GM10847 (cell line): ENCODE results near the gene GGCX.

Experiments
- POLR2A ChIP-seq: IDR thresholded peaks from 2 replicates; pipeline ENCODE4 v1.6.1; 2011; ENCODE audit not compliant: insufficient read length; ENCODE audit errors: extremely low read depth

Gene GGCX

GRCh38 chr2:85523062-85523902 is 38.0 kb downstream of the GGCX start:
- no peak for TF ChIP-seq POLR2A

- TF ChIP-seq POLR2A: no peak
Observed at GRCh38 chr2:85522090-85522647, 39.1 kb downstream of the GGCX start.

GRCh38 chr2:85516653-85517389 is 44.5 kb downstream of the GGCX start:
- TF ChIP-seq POLR2A: no peak

- TF ChIP-seq POLR2A: no peak
Observed at GRCh38 chr2:85514323-85514722, 47.0 kb downstream of the GGCX start.

GRCh38 chr2:85511008-85511811 is 50.1 kb downstream of the GGCX start:
- no peak for TF ChIP-seq POLR2A

GRCh38 chr2:85506768-85507181 is 54.5 kb downstream of the GGCX start:
- no peak for TF ChIP-seq POLR2A

GRCh38 chr2:85505551-85506238 is 55.6 kb downstream of the GGCX start:
- no peak for TF ChIP-seq POLR2A

- no peak for TF ChIP-seq POLR2A
Observed at GRCh38 chr2:85504778-85505261, 56.5 kb downstream of the GGCX start.

- TF ChIP-seq POLR2A: no peak
Observed at GRCh38 chr2:85503851-85504777, 57.2 kb downstream of the GGCX start.

GRCh38 chr2:85503168-85503850 is 58.0 kb downstream of the GGCX start:
- TF ChIP-seq POLR2A: no peak

- TF ChIP-seq POLR2A: no peak
Observed at GRCh38 chr2:85502720-85503119, 58.6 kb downstream of the GGCX start.

- TF ChIP-seq POLR2A: no peak
Observed at GRCh38 chr2:85501248-85501647, 60.0 kb downstream of the GGCX start.

GRCh38 chr2:85497944-85498630 is 63.2 kb downstream of the GGCX start:
- TF ChIP-seq POLR2A: no peak

- TF ChIP-seq POLR2A: no peak
Observed at GRCh38 chr2:85496436-85496835, 64.9 kb downstream of the GGCX start.
